HG02588 (cell line): ENCODE measurements around the gene ABCD1.
"Not testable (repeated sequence)": the region's sequence is repeated elsewhere in the genome, so short reads cannot be mapped to it uniquely, and the experiment has no call there.

Experiments used
- ATAC-seq: cut with Tn5 transposase; IDR thresholded peaks from one replicate; pipeline ENCODE4 v1.9.1; 2021; ENCODE audit warnings: mild to moderate bottlenecking, moderate library complexity; ENCODE audit not compliant: unreplicated experiment

The ABCD1 gene

GRCh38 chrX:153707406-153707805 is 17.2 kb upstream of the ABCD1 start:
- no peak for ATAC-seq

- ATAC-seq, result no peak
Observed at GRCh38 chrX:153708415-153708814, 16.2 kb upstream of the ABCD1 start.

GRCh38 chrX:153709726-153710674 is 14.7 kb upstream of the ABCD1 start:
- ATAC-seq, result no peak

GRCh38 chrX:153714256-153714655 is 10.4 kb upstream of the ABCD1 start:
- ATAC-seq, result no peak

- no peak for ATAC-seq
Observed at GRCh38 chrX:153717445-153717844, 7.2 kb upstream of the ABCD1 start.

- no peak for ATAC-seq
Observed at GRCh38 chrX:153719238-153719637, 5.4 kb upstream of the ABCD1 start.

GRCh38 chrX:153719701-153720100 is 5.0 kb upstream of the ABCD1 start:
- ATAC-seq, result no peak

- ATAC-seq, result no peak
Observed at GRCh38 chrX:153722704-153723350, 1.8 kb upstream of the ABCD1 start.

- peak; percentile 29 for ATAC-seq
Observed at GRCh38 chrX:153723351-153724251, 1.1 kb upstream of the ABCD1 start.

GRCh38 chrX:153725039-153725831 is 579 bp downstream of the ABCD1 start:
- ATAC-seq, result no peak

- ATAC-seq, result no peak
Observed at GRCh38 chrX:153725832-153726285, 1.2 kb downstream of the ABCD1 start.

GRCh38 chrX:153726286-153727122 is 1.8 kb downstream of the ABCD1 start:
- ATAC-seq, result peak; percentile 37

GRCh38 chrX:153727123-153727931 is 2.7 kb downstream of the ABCD1 start:
- no peak for ATAC-seq

GRCh38 chrX:153728095-153728494 is 3.4 kb downstream of the ABCD1 start:
- ATAC-seq, result no peak

- no peak for ATAC-seq
Observed at GRCh38 chrX:153728951-153729631, 4.4 kb downstream of the ABCD1 start.

- ATAC-seq, result not testable (repeated sequence)
Observed at GRCh38 chrX:153730115-153730514, 5.5 kb downstream of the ABCD1 start.

GRCh38 chrX:153731117-153731844 is 6.6 kb downstream of the ABCD1 start:
- no peak for ATAC-seq
